Measurements from ENCODE around the gene IRF9. TPM values are rescaled to one million over a fixed set of nuclear protein-coding genes. Genes with fewer than 3 reads are reported as not detected.

IRF9 gene
- total and polyA plus RNA-seq, 2 of the 13 experiments (the other 11 are each of a cell fraction or from before 2014, with no cell fraction given) = 14.9 to 49.7 TPM

DNA sequence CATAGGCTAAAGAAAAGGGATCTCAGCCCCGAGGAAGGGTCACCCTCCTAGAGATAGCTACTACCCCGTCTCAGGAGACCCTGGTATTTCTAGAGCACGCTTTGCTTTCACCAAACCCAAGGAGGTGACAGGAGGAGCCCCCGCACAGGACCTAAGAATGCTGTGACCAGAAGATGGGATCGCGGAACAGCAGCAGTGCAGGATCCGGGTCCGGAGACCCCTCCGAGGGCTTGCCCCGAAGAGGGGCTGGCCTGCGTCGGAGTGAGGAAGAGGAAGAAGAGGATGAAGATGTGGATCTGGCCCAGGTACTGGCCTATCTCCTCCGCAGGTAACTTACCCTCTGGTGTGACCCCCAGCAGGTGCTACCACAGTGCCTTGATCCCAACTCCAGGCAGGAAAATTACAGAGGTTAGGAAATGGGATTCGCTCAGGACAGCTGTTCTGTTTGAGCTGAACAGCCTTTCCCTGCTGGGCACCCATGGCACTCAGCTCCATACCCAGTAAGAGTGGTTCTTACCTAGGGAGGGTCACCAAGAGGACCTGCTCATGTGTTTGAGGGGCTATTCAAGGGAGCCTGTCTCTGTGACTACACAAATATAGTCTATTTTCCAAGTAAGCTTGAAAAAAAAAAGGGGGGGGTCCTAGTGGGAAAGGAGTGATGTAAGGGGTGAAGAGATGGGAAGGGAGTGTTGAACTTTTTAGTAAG, 45.5 kb upstream of the IRF9 start (continued):
- TF ChIP-seq AKNA (CRISPR knock-in tag; IDR thresholded peaks at IDR 0.05; ENCODE audit: borderline replicate concordance) (no peak), ZNF724P (CRISPR knock-in tag; IDR thresholded peaks at IDR 0.05; ENCODE audit: borderline replicate concordance) (peak; percentile 92), SIX4 (CRISPR knock-in tag; IDR thresholded peaks at IDR 0.05) (no peak), PTBP1 (IDR thresholded peaks at IDR 0.05; ENCODE audit: low read depth, low read length, poor library complexity, severe bottlenecking) (peak; percentile 60), CC2D1A (CRISPR knock-in tag; IDR thresholded peaks at IDR 0.05) (0 out of 2 replicates have a peak, but pooled peaks have one; percentile 81), TEAD3 (CRISPR knock-in tag; optimal IDR thresholded peaks at IDR 0.05; ENCODE audit: borderline replicate concordance) (peak; percentile 55), BORCS8-MEF2B (CRISPR knock-in tag; IDR thresholded peaks at IDR 0.05) (0 out of 2 replicates have a peak, but pooled peaks have one; percentile 8), TFE3 (CRISPR knock-in tag; IDR thresholded peaks at IDR 0.05) (no peak), U2AF1 (optimal IDR thresholded peaks at IDR 0.05; ENCODE audit: low read depth, low read length) (no peak), ZNF770 (CRISPR knock-in tag; IDR thresholded peaks at IDR 0.05) (no peak), ZNF264 (CRISPR knock-in tag; IDR thresholded peaks at IDR 0.05) (0 out of 2 replicates have a peak, but pooled peaks have one; percentile 66), ZNF781 (CRISPR knock-in tag; IDR thresholded peaks at IDR 0.05; ENCODE audit: borderline replicate concordance, not compliant biosample characterization) (no peak), ZMYM3 (CRISPR knock-in tag; IDR thresholded peaks at IDR 0.05) (peak; percentile 62), RARA (CRISPR knock-in tag; IDR thresholded peaks at IDR 0.05) (no peak)
- TF ChIP-seq, protein P1, sequence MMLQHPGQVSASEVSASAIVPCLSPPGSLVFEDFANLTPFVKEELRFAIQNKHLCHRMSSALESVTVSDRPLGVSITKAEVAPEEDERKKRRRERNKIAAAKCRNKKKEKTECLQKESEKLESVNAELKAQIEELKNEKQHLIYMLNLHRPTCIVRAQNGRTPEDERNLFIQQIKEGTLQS (CRISPR knock-in tag; IDR thresholded peaks at IDR 0.05) = no peak
- TF ChIP-seq, protein P2, sequence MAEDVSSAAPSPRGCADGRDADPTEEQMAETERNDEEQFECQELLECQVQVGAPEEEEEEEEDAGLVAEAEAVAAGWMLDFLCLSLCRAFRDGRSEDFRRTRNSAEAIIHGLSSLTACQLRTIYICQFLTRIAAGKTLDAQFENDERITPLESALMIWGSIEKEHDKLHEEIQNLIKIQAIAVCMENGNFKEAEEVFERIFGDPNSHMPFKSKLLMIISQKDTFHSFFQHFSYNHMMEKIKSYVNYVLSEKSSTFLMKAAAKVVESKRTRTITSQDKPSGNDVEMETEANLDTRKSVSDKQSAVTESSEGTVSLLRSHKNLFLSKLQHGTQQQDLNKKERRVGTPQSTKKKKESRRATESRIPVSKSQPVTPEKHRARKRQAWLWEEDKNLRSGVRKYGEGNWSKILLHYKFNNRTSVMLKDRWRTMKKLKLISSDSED (CRISPR knock-in tag; IDR thresholded peaks at IDR 0.05) = no peak

Measured in HepG2 (cell line).